Umbilical cord (tissue), 2 donors: ENCODE results near the gene MYRIP. TPM values are rescaled to one million over a fixed set of nuclear protein-coding genes. Genes with fewer than 3 reads are reported as not detected.

ENCODE experiments used
- DNase-seq: peaks from one replicate; pipeline ENCODE4 v3.0.0-alpha.2; 2015; ENCODE audit warnings: low spot score
- total RNA-seq: library from RNA; depleted of rRNA; stranded (reverse); fragments of >200 nt; gene quantifications from one replicate; pipeline ENCODE4 v1.2.3, GENCODE V29; 2014; ENCODE audit warnings: low replicate concordance; ENCODE audit not compliant: insufficient read depth

Gene MYRIP
- total RNA-seq, 1 donor from 2014 or later: 1.2 TPM

GRCh38 chr3:40229386-40229785 is 420.0 kb downstream of the MYRIP start:
- no peak for DNase-seq

- no peak for DNase-seq
Observed at GRCh38 chr3:40229963-40230362, 420.6 kb downstream of the MYRIP start.

- no peak for DNase-seq
Observed at GRCh38 chr3:40230382-40230781, 421.0 kb downstream of the MYRIP start.

GRCh38 chr3:40232626-40233025 is 423.2 kb downstream of the MYRIP start:
- DNase-seq: no peak

GRCh38 chr3:40237159-40237558 is 427.8 kb downstream of the MYRIP start:
- no peak for DNase-seq

- DNase-seq: no peak
Observed at GRCh38 chr3:40237889-40238571, 428.6 kb downstream of the MYRIP start.

GRCh38 chr3:40240921-40241320 is 431.5 kb downstream of the MYRIP start:
- DNase-seq: no peak

- no peak for DNase-seq
Observed at GRCh38 chr3:40242216-40242615, 432.8 kb downstream of the MYRIP start.

- DNase-seq: no peak
Observed at GRCh38 chr3:40242638-40243037, 433.2 kb downstream of the MYRIP start.

- DNase-seq: no peak
Observed at GRCh38 chr3:40243056-40243455, 433.6 kb downstream of the MYRIP start.

- DNase-seq: no peak
Observed at GRCh38 chr3:40247714-40248454, 438.5 kb downstream of the MYRIP start.

- DNase-seq: no peak
Observed at GRCh38 chr3:40248591-40248990, 439.2 kb downstream of the MYRIP start.

- no peak for DNase-seq
Observed at GRCh38 chr3:40249168-40249567, 439.8 kb downstream of the MYRIP start.

GRCh38 chr3:40254491-40254890 is 445.1 kb downstream of the MYRIP start:
- DNase-seq: no peak

GRCh38 chr3:40254891-40255290 is 445.5 kb downstream of the MYRIP start:
- no peak for DNase-seq

- DNase-seq: no peak
Observed at GRCh38 chr3:40255532-40255931, 446.1 kb downstream of the MYRIP start.

- DNase-seq: no peak
Observed at GRCh38 chr3:40258064-40258463, 448.7 kb downstream of the MYRIP start.

GRCh38 chr3:40258555-40258954 is 449.1 kb downstream of the MYRIP start:
- no peak for DNase-seq

- no peak for DNase-seq
Observed at GRCh38 chr3:40262331-40262730, 452.9 kb downstream of the MYRIP start.

- no peak for DNase-seq
Observed at GRCh38 chr3:40264451-40264850, 455.0 kb downstream of the MYRIP start.

- no peak for DNase-seq
Observed at GRCh38 chr3:40265181-40265580, 455.8 kb downstream of the MYRIP start.

- DNase-seq: no peak
Observed at GRCh38 chr3:40267937-40268724, 458.7 kb downstream of the MYRIP start.
